CD14-positive monocyte (primary cell): ENCODE measurements around the gene GID8. TPM values are rescaled to one million over a fixed set of nuclear protein-coding genes. Genes with fewer than 3 reads are reported as not detected.
A peak's percentile ranks its signal among the peaks of the same experiment; 100 is the strongest.

Source experiments
- DNase-seq, 3 donors: peaks; one replicate each; pipeline ENCODE4 v3.0.0-alpha.2; 2011 to 2022
- H2AFZ ChIP-seq: 2 replicates; pipeline ENCODE4 v1.6.0; 2012; ENCODE audit warnings: mild to moderate bottlenecking, low read depth, low read length, inconsistent platforms; ENCODE audit not compliant: insufficient read depth, poor library complexity, severe bottlenecking
- H3K27ac ChIP-seq, 2 donors: 1 replicate in 1 of 2; 2 replicates in 1 of 2; pipeline ENCODE4 v1.5.1; 2012 to 2013; ENCODE audit warnings: low read length in 2 of 2, control low read depth in 1 of 2, inconsistent platforms in 1 of 2, low read depth in 1 of 2, mild to moderate bottlenecking in 1 of 2
- H3K27me3 ChIP-seq, 2 donors: one replicate each; pipeline versions ENCODE4 v1.6.0 to v1.6.1; 2011 to 2013; ENCODE audit warnings: low read length in 2 of 2; ENCODE audit not compliant: control insufficient read depth in 2 of 2, insufficient read depth in 2 of 2
- H3K36me3 ChIP-seq, 2 donors: replicated peaks in 1 of 2; 1 replicate in 1 of 2; 2 replicates in 1 of 2; pipeline versions ENCODE4 v1.5.1 to v1.6.1; 2012 to 2013; ENCODE audit warnings: low read length in 2 of 2, control low read depth in 1 of 2, inconsistent platforms in 1 of 2, mild to moderate bottlenecking in 1 of 2; ENCODE audit not compliant: insufficient read depth in 2 of 2, control insufficient read depth in 1 of 2
- H3K4me1 ChIP-seq, 2 donors: 1 replicate in 1 of 2; 2 replicates in 1 of 2; pipeline versions ENCODE4 v1.5.1 to v1.6.1; 2012 to 2013; ENCODE audit warnings: low read length in 2 of 2, control low read depth in 1 of 2, inconsistent platforms in 1 of 2, mild to moderate bottlenecking in 1 of 2, moderate library complexity in 1 of 2; ENCODE audit not compliant: insufficient read depth in 2 of 2, control insufficient read depth in 1 of 2
- H3K4me2 ChIP-seq: replicated peaks from 2 replicates; pipeline ENCODE3; 2012; ENCODE audit warnings: low read length, moderate library complexity, mild to moderate bottlenecking; ENCODE audit not compliant: poor library complexity, severe bottlenecking; ENCODE audit errors: extremely low read depth
- H3K4me3 ChIP-seq, 3 experiments: fragments of 200-600 bp in 1 of 3; sonication (generic) in 1 of 3; replicated peaks in 1 of 3; 1 replicate in 2 of 3; 2 replicates in 1 of 3; pipeline ENCODE4 v1.5.1; 2011 to 2013; ENCODE audit warnings: low read length in 3 of 3, mild to moderate bottlenecking in 3 of 3, control low read depth in 2 of 3, low read depth in 2 of 3, inconsistent platforms in 1 of 3, moderate library complexity in 1 of 3
- H3K79me2 ChIP-seq: 2 replicates; pipeline ENCODE4 v1.6.0; 2012; ENCODE audit warnings: mild to moderate bottlenecking, control low read depth, inconsistent platforms, low read length, moderate library complexity; ENCODE audit not compliant: insufficient read depth
- H3K9ac ChIP-seq: 2 replicates; pipeline ENCODE4 v1.6.0; 2017; ENCODE audit warnings: low read length, mild to moderate bottlenecking; ENCODE audit not compliant: insufficient read depth, poor library complexity, severe bottlenecking
- H3K9me3 ChIP-seq, 2 donors: replicated peaks in 1 of 2; 1 replicate in 1 of 2; 2 replicates in 1 of 2; pipeline versions ENCODE4 v1.5.1 to v1.6.1; 2012 to 2013; ENCODE audit warnings: low read length in 2 of 2, control low read depth in 1 of 2; ENCODE audit not compliant: control insufficient read depth in 1 of 2, insufficient read depth in 1 of 2
- H4K20me1 ChIP-seq: 2 replicates; pipeline ENCODE4 v1.6.0; 2012; ENCODE audit warnings: mild to moderate bottlenecking, low read length, control low read depth, moderate library complexity; ENCODE audit not compliant: insufficient read depth
- H3K27ac Mint-ChIP-seq, 7 donors: one replicate each; pipeline ENCODE4 v1.8.0; 2020; ENCODE audit warnings: mild to moderate bottlenecking in 7 of 7, mixed read lengths in 7 of 7, moderate library complexity in 6 of 7, inconsistent platforms in 2 of 7
- H3K27me3 Mint-ChIP-seq, 3 donors: one replicate each; pipeline ENCODE4 v1.8.0; 2021 to 2022; ENCODE audit warnings: low read depth in 3 of 3, mild to moderate bottlenecking in 3 of 3, mixed read lengths in 3 of 3, moderate library complexity in 3 of 3, inconsistent platforms in 1 of 3
- H3K36me3 Mint-ChIP-seq, 2 donors: one replicate each; pipeline ENCODE4 v1.8.0; 2020; ENCODE audit warnings: mixed read lengths in 2 of 2, inconsistent platforms in 1 of 2, mild to moderate bottlenecking in 1 of 2
- H3K4me1 Mint-ChIP-seq: one replicate; pipeline ENCODE4 v1.8.0; 2020; ENCODE audit warnings: mild to moderate bottlenecking, mixed read lengths
- H3K4me3 Mint-ChIP-seq, 2 donors: one replicate each; pipeline ENCODE4 v1.8.0; 2020; ENCODE audit warnings: mild to moderate bottlenecking in 2 of 2, mixed read lengths in 2 of 2, moderate library complexity in 1 of 2
- H3K9me3 Mint-ChIP-seq, 7 donors: one replicate each; pipeline ENCODE4 v1.8.0; 2020 to 2022; ENCODE audit warnings: mixed read lengths in 7 of 7, mild to moderate bottlenecking in 6 of 7, moderate library complexity in 6 of 7, inconsistent platforms in 2 of 7
- WGBS: methylation state at CpG from one replicate; pipeline ENCODE4 v1.1.5; 2013; ENCODE audit warnings: missing lambda C conversion rate; ENCODE audit not compliant: insufficient coverage; 5-methylcytosine and 5-hydroxymethylcytosine counted together
- intact Hi-C, 2 donors: fragments of 100-400 bp; cut with micrococcal nuclease; formaldehyde crosslinking; loops; one replicate each; pipeline versions ENCODE4 v1.15.0 to v1.15.1; 2023
- polyA plus RNA-seq, 3 donors: library from polyadenylated mRNA; depleted of rRNA in 1 of 3; unstranded in 2 of 3; stranded (reverse) in 1 of 3; fragments of 300-500 nt in 2 of 3; fragments of >200 nt in 1 of 3; fragmentation: Illumina TruSeq in 2 of 3; gene quantifications; 1 replicate in 2 of 3; 2 replicates in 1 of 3; pipeline ENCODE4 v1.2.3, GENCODE V29; 2012 to 2021
- TF ChIP-seq, protein P1 (sequence below): fragments of 200-600 bp; IDR thresholded peaks from one replicate; pipeline ENCODE4 v1.8.0; 2022; ENCODE audit warnings: antibody characterized with exemption, mild to moderate bottlenecking

The GID8 gene
- polyA plus RNA-seq, 3 donors = 12.4 to 19.7 (median 12.7) TPM

DNA sequence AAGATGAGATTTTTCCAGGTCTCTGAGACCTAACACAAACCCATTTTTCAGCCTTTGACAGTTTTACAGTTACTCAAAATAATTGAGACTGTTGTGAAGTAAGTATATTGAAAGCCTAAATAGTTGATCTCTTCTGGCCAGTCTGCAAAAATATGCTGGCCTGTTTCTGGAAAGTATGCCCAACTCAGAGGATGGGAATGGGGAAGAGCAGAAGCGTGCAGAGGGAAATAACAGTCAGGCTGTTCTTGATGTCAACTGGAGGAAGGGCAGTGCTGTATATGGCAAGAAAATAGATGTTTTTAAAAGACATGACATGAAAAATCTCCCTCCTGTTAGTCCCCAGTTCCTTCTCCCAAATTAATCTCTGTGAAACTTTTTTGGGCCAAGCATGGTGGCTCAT lies 3.8 kb downstream of the GID8 start:
- peaks cover 20% of the 10 kb centered on the region for H3K4me1 Mint-ChIP-seq
- H3K9me3 Mint-ChIP-seq = no peaks in the 10 kb centered on the region
- H3K4me1 ChIP-seq = peaks cover 17 to 24% of the 10 kb centered on the region in 2 donors
- peaks cover 56 to 64% of the 10 kb centered on the region in 2 donors for H3K36me3 ChIP-seq
- H3K27me3 Mint-ChIP-seq = peaks cover 0 to 1% (median 0%) of the 10 kb centered on the region in 3 donors
- no peak overlapping the region for H2AFZ ChIP-seq
- no peak overlapping the region for H3K27ac Mint-ChIP-seq
- TF ChIP-seq, protein P1, sequence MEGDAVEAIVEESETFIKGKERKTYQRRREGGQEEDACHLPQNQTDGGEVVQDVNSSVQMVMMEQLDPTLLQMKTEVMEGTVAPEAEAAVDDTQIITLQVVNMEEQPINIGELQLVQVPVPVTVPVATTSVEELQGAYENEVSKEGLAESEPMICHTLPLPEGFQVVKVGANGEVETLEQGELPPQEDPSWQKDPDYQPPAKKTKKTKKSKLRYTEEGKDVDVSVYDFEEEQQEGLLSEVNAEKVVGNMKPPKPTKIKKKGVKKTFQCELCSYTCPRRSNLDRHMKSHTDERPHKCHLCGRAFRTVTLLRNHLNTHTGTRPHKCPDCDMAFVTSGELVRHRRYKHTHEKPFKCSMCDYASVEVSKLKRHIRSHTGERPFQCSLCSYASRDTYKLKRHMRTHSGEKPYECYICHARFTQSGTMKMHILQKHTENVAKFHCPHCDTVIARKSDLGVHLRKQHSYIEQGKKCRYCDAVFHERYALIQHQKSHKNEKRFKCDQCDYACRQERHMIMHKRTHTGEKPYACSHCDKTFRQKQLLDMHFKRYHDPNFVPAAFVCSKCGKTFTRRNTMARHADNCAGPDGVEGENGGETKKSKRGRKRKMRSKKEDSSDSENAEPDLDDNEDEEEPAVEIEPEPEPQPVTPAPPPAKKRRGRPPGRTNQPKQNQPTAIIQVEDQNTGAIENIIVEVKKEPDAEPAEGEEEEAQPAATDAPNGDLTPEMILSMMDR = no peak
- no peaks in the 10 kb centered on the region for H3K9me3 ChIP-seq
- DNase-seq = no peak
- WGBS = 86% methylated on average over 1 of the region's 1 CpG
- H3K27me3 ChIP-seq = no peaks in the 10 kb centered on the region
- peaks cover 75% of the 10 kb centered on the region for H3K79me2 ChIP-seq
- peaks cover 28% of the 10 kb centered on the region for H4K20me1 ChIP-seq
- H3K4me3 Mint-ChIP-seq = no peak overlapping the region
- intact Hi-C loops = no loop called here
- no peak overlapping the region for H3K27ac ChIP-seq
- H3K36me3 Mint-ChIP-seq = peaks cover 55 to 62% of the 10 kb centered on the region in 2 donors
- no peak overlapping the region for H3K9ac ChIP-seq
- H3K4me2 ChIP-seq = no peak overlapping the region
- no peak overlapping the region for H3K4me3 ChIP-seq

DNA sequence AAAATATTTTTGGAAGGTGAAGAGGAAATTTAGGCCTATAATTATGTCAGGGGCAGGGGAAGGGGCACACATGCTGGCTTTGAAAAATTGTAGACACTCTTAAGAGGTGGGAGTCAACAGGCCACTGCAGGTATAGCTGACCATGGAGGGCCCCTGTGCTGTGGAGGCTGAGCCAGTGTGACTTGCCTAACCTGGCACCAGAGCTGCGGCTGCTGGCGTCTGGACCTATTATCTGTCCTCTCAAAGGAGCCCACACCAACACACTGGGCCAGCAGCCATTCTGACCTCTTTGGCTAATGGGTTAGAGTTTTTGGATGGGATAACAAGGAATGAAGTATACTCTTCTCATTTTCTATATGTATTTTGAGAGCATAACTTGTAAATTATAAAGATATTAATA lies 4.5 kb downstream of the GID8 start:
- peaks cover 62 to 70% of the 10 kb centered on the region in 2 donors for H3K36me3 ChIP-seq
- no peak overlapping the region for H3K4me3 Mint-ChIP-seq
- H3K4me1 ChIP-seq = peaks cover 13 to 17% of the 10 kb centered on the region in 2 donors
- no peak overlapping the region for H3K9ac ChIP-seq
- no peak overlapping the region for H2AFZ ChIP-seq
- peaks cover 0 to under 1% (median 0%) of the 10 kb centered on the region in 7 donors for H3K9me3 Mint-ChIP-seq
- peaks cover 28% of the 10 kb centered on the region for H4K20me1 ChIP-seq
- H3K27ac Mint-ChIP-seq = peak overlapping the region in 1 of 7 donors; percentile 21
- intact Hi-C loops = no loop called here
- H3K36me3 Mint-ChIP-seq = peaks cover 62 to 68% of the 10 kb centered on the region in 2 donors
- H3K4me3 ChIP-seq = no peak overlapping the region
- TF ChIP-seq, protein P1 = no peak
- no peak overlapping the region for H3K4me2 ChIP-seq
- peaks cover 73% of the 10 kb centered on the region for H3K79me2 ChIP-seq
- H3K9me3 ChIP-seq = no peaks in the 10 kb centered on the region
- no peak overlapping the region for H3K27ac ChIP-seq
- WGBS = no CpG with 5 or more reads among the region's 2 CpGs
- H3K27me3 ChIP-seq = no peaks in the 10 kb centered on the region
- H3K4me1 Mint-ChIP-seq = peaks cover 17% of the 10 kb centered on the region
- peaks cover 0 to 1% (median 0%) of the 10 kb centered on the region in 3 donors for H3K27me3 Mint-ChIP-seq
- DNase-seq = no peak
